Suppressor macrophage treated with lipopolysaccharide for 1 hour (primary cell): ENCODE data around the gene PLA2G4A.

Experiments used
- DNase-seq, 3 donors: peaks; one replicate each; pipeline ENCODE4 v3.0.0-alpha.2; 2020 to 2022

The PLA2G4A gene

GRCh38 chr1:186834399-186834958 is 5.7 kb downstream of the PLA2G4A start:
- peak; percentile 63 to 78 (median 70) for DNase-seq

- no peak for DNase-seq
These were observed 6.7 kb downstream of the PLA2G4A start for GRCh38 chr1:186835448-186835847.

- peak; percentile 28 to 69 (median 52) for DNase-seq
These were observed 9.1 kb downstream of the PLA2G4A start for GRCh38 chr1:186837806-186838205.

- DNase-seq: peak; percentile 20 to 57 (median 35)
These were observed 9.8 kb downstream of the PLA2G4A start for GRCh38 chr1:186838380-186839040.

GRCh38 chr1:186839041-186839400 is 10.3 kb downstream of the PLA2G4A start:
- peak in 1 of 3 donors; percentile 23 for DNase-seq

- DNase-seq: no peak
These were observed 12.8 kb downstream of the PLA2G4A start for GRCh38 chr1:186841599-186841998.

GRCh38 chr1:186842547-186842946 is 13.8 kb downstream of the PLA2G4A start:
- no peak for DNase-seq

- peak in 2 of 3 donors; percentile 27 to 64 for DNase-seq
These were observed 14.5 kb downstream of the PLA2G4A start for GRCh38 chr1:186843226-186843625.

GRCh38 chr1:186843931-186844330 is 15.2 kb downstream of the PLA2G4A start:
- no peak for DNase-seq

- DNase-seq: peak; percentile 78 to 98 (median 90)
These were observed 16.9 kb downstream of the PLA2G4A start for GRCh38 chr1:186845576-186846210.

GRCh38 chr1:186848509-186849130 is 19.9 kb downstream of the PLA2G4A start:
- DNase-seq: peak; percentile 24 to 74 (median 51)

GRCh38 chr1:186849271-186849671 is 20.5 kb downstream of the PLA2G4A start:
- DNase-seq: peak; percentile 71 to 88 (median 77)

- DNase-seq: peak; percentile 59 to 89 (median 78)
These were observed 21.1 kb downstream of the PLA2G4A start for GRCh38 chr1:186849826-186850225.

- DNase-seq: no peak
These were observed 25.4 kb downstream of the PLA2G4A start for GRCh38 chr1:186854102-186854501.

GRCh38 chr1:186858923-186859322 is 30.2 kb downstream of the PLA2G4A start:
- no peak for DNase-seq

- DNase-seq: no peak
These were observed 31.2 kb downstream of the PLA2G4A start for GRCh38 chr1:186859995-186860394.

- DNase-seq: no peak
These were observed 35.5 kb downstream of the PLA2G4A start for GRCh38 chr1:186864296-186864695.

- peak in 1 of 3 donors; percentile 53 for DNase-seq
These were observed 36.5 kb downstream of the PLA2G4A start for GRCh38 chr1:186865253-186865652.

- DNase-seq: no peak
These were observed 37.1 kb downstream of the PLA2G4A start for GRCh38 chr1:186865857-186866256.

- DNase-seq: no peak
These were observed 40.9 kb downstream of the PLA2G4A start for GRCh38 chr1:186869526-186870228.

GRCh38 chr1:186871784-186872183 is 43.0 kb downstream of the PLA2G4A start:
- no peak for DNase-seq

- no peak for DNase-seq
These were observed 43.5 kb downstream of the PLA2G4A start for GRCh38 chr1:186872291-186872690.

GRCh38 chr1:186873687-186874086 is 44.9 kb downstream of the PLA2G4A start:
- no peak for DNase-seq
